Measurements from ENCODE around the gene CD7.
A peak's percentile ranks its signal among the peaks of the same experiment; 100 is the strongest.

The CD7 gene

DNA sequence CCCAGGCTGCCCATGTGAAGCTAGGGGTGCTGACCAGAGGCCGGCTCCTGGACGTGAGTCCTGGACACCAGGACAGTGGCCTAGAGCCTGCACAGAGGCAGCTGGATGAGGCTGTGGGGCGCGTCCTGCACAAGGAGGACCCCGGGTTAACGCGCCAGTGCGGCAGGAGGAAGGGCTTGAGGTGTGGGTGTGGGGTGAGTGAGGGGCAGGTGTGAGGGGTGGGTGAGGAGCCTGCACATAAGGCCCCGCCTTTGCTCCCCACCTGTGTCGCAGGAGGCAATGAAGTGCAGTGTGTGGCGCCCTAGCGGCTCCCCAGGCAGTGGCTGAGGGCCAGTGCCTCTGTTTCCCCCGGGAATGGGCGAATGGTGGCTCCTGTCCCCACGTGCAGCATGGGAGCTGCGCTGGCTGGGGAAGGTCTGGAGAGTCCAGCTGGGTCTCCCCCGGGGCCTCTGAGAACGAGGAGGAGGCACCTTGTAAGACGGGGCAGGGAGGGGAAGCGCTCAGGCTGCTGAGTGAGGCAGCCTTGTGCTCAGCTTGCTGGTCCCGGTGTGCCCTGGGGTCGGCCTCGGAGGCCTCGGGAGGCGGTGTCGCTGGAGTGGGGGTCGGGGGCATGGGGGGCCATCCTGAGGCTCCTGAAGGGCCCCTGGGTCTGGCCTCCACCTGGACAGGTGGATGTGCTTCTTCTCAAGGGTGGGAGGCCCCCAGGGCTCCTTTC is 3.2 kb downstream of the CD7 start:
- no peak for DNase-seq

GRCh38 chr17:82313195-82314011 is 4.0 kb downstream of the CD7 start:
- no peak for DNase-seq

DNA sequence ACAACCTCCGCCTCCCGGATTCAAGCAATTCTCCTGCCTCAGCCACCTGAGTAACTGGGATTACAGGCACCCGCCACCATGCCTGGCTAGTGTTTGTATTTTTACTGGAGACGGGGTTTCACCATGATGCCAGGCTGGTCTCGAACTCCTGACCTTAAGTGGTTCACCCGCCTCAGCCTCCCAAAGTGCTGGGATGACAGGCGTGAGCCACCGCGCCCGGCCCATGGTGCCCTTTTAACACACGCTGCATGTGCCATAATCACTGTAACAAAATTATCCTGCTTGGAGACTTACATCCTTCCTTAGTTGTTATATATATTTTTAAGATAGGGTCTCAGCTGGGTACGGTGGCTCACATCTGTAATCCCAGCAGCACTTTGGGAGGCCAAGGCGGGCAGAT is 5.4 kb downstream of the CD7 start:
- no peak for DNase-seq

GRCh38 chr17:82310877-82311276 is 6.5 kb downstream of the CD7 start:
- DNase-seq = no peak

DNA sequence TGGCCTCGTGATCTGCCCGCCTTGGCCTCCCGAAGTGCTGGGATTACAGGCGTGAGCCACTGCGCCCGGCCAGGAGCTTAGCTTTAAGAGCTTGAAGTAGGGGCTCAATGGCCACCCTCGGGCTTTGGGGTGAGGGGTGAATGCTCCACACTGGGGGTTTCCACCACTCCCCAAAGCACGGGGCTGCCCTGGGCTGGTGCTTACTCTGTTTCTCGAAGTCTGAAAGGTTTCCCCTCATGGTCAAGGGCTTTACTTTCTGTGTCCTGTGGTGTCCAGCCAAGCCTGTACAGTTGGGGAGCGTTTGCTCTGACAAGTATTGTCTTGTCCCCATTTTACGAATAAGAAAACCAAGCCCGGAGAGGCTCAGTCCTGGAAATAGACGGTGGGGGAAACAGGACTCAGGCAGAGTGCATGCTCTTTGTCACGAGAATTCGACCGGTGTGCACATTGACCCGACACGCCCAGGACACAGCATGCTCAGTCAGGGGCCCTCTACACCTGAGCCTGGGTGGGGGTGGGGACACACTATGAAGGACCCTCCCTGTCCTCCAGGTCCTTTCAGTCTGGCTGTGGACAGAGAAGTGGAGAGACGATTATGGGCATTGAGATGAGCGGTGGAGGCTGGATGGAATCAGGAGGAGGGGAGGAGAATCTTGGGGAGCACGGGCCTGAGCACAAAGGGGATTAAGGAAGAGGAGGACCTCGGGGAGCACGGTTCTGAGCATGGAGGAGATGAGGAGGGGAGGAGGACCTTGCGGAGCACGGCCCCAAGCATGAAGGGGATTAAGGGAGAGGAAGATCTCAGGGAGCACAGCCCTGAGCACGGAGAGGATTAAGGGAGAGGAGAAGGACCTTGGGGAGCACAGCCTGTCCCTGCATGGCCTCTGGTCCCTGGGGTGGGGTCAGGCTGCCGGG is 7.5 kb downstream of the CD7 start:
- DNase-seq = no peak

GRCh38 chr17:82305727-82306300 is 11.6 kb downstream of the CD7 start:
- DNase-seq = no peak

- no peak for DNase-seq
Measured at GRCh38 chr17:82304826-82305726, 12.3 kb downstream of the CD7 start.

DNA sequence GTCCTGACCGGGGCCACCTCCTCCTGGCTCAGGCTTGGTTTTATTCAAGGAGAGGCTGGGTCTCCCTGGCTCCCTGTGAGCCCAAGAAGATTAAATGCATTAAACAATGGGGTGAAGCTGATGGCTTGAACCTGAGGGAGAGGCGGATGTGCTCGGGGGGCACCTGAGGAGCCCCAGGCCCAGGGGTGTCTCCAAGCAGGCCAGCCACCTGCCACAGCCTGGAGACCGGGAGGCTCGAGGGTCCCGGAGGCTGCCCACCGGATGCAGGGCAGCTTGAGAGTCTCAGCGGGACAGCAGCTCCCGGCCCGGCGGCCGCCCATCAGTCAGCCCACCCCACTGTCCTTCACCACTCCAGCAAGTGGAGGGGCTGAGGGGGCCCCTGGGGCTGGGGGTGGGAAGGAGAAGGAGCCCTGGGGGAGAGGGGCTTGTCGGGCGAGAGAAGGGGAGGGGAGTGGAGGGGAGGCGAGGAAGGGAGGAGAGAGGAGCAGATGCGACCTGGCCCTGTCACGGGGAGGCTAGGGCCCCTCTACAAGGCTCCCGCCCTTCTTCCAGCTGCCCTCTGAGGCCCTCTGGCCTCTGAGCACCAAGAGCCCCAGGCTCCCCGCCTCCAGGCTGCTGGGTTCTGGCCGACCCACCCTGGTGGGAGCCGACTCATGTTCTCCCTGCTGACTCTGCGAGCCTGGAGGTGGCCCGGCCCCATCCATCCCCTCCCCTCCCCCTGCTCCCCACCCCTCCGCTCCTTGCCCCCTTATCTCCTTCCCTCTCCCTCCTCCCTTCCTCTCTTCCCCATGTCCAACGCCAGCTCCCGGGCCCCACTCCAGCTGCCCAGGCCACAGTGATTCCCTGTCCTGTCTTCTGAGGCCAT is 13.2 kb downstream of the CD7 start:
- no peak for DNase-seq

DNA sequence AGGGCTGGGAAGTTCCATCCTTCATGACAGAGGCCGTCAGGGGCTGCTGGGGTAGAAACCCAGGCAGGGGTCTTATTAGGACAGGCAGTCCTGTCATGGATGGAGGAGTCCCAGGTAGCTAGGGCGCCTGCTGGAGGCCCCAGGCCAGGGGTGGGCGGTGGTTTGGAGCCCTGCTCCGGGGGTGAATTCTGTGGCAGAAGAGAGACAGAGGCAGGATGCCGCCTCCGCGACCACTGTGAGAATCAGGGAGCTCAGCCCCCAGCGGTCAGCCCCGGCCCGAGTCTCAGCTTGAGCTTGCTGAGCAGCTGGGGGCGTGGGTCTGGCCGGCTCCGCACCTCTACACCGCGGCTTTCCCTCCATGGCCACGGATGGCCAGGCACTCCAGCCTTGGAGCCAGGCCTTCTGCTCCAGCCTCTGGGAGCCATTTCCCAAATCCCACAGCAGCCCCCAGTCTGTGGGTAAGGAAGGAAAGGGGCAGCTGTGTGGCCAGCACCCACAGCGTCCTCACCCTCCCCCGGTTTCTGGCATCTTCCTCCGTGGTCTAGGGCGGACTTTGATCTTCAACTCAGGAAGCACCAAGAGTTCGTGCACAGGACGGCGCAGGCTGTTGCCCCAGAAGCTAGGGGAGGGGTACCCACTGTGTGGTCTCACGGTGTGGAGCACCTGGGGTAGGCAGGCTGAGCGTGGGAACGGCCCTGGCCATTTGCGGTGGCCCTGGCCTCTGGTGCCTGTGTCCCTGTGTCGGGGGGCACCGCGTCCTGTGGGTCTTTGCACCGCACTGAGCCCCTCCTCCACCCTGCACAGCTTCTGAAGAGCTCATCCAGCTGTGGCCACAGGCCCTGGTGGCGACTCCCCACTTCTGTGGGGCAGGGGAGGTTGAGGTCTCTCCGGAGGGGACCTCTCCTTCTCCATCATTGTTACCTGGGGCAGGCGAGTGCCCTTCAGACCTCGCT is 14.1 kb downstream of the CD7 start:
- no peak for DNase-seq

DNA sequence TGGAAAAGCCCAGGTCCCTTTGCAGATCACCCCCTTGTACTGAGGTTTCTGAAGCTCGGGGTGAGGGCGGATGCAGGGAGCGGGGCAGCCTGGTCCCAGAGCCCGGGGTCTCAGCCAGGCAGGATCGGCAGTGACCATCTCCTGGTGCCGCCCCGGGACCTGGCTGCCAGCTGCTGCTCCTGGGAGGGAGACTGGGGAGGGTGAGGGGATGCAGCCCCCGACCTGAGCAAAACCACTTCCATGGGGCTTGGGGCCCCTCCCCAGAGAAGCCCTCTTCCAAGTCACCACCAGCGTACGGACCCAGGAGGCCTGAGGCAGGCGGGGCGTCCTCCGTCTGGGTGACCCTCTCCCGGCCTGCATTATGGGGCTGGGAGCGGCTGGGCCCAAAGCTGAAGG is 14.8 kb downstream of the CD7 start:
- no peak for DNase-seq

- DNase-seq = peak in 1 of 2 donors; percentile 63
Measured at GRCh38 chr17:82301916-82302567, 15.4 kb downstream of the CD7 start.

DNA sequence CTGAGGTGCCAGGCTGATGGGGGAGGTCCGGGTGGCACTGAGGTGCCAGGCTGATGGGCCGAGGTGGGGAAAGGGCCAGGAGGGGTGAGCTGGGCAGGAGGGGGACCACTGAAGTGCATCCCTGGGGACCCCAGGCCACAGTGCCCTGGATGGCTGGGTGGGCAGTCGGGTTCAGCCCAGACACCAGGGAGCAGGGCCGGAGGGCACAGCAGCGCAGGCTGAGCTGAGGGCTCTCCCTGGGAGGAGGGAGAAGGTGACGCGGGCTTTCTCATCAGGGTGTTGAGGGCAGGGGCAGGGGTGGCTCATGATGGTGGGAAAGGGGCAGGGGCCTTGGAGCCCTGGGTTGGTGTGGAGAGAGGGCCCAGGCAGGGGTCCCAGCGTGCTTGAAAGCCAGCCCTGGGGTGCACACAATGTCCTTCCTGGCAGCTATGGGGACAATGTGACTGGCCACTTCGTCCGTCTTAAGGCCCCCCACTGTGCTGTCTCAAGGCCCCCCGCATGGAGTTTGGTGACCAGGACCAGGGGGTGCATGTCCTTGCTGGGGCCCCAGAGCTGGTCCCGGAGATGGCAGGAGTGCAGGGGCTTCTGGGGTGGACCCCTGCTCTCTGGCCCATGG is 16.0 kb downstream of the CD7 start:
- no peak for DNase-seq

- DNase-seq = peak in 1 of 2 donors; percentile 71
Measured at GRCh38 chr17:82300707-82301270, 16.6 kb downstream of the CD7 start.

- no peak for DNase-seq
Measured at GRCh38 chr17:82300228-82300627, 17.2 kb downstream of the CD7 start.

GRCh38 chr17:82299452-82299851 is 18.0 kb downstream of the CD7 start:
- no peak for DNase-seq

DNA sequence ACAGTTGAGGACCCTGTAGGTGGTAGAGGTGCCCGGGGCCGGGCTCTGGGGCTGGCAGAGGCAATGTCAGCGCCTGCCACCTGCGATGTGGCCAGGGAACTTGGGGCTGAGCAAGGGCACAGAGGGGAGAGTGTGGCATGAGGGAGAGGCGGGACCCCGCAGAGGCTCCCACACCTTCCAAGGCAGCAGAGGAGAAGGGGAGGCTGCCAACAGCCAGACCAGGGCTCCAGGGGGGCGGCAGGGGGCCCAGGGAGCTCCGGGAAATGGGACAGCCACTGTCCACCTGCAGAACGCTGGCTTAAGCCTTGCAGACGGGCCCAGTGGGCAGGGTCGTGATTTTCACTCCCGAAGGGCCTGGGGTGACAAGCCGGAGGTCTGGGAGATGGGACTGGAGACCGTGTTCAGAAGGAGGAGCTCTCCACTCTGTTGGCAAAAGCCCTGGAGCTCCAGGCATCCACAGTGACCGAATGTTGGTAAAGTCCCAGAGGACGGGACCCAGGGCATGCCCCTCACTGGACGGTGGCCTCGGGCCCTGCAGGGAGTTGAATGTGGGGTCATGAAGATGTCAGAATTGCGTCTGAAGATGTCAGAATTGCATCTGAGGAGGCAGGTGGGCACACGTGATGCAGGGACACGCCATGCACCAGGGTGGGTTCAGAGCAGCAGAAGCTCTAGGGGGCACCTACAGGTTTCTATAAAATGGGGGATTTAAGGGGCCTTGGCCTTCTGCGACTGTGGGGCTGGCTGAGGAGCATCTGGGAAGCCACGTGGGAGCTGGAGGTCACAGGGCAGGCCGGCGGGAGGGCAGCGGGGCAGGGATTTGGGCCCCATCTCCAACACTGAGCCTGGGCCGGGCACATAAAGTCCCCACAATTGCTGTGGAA is 18.6 kb downstream of the CD7 start:
- DNase-seq = no peak
